Gastrocnemius medialis (tissue), 4 donors: ENCODE data around the gene MYLK2. TPM values are rescaled to one million over a fixed set of nuclear protein-coding genes. Genes with fewer than 3 reads are reported as not detected.

Source experiments
- ATAC-seq, 2 donors: fragments of 150-250 bp; one replicate each; pipeline ENCODE4 v1.9.1; 2016
- DNase-seq, 2 donors: peaks; one replicate each; pipeline ENCODE4 v3.0.0-alpha.2; 2019
- H3K27ac ChIP-seq, 4 donors: fragments of 200-600 bp; sonication (generic); 1 replicate in 1 of 4; 2 replicates in 3 of 4; pipeline ENCODE4 v1.5.1; 2016 to 2018; ENCODE audit warnings: mild to moderate bottlenecking in 2 of 4, moderate library complexity in 1 of 4
- H3K27me3 ChIP-seq, 3 donors: fragments of 200-600 bp; sonication (generic) in 2 of 3; 1 replicate in 1 of 3; 2 replicates in 2 of 3; pipeline versions ENCODE4 v1.5.1 to v1.6.0; 2016 to 2019; ENCODE audit warnings: mild to moderate bottlenecking in 1 of 3, moderate library complexity in 1 of 3
- H3K36me3 ChIP-seq, 2 donors: fragments of 200-600 bp; sonication (generic) in 1 of 2; one replicate each; pipeline ENCODE4 v1.5.1; 2017 to 2018
- H3K4me1 ChIP-seq, 2 donors: fragments of 200-600 bp; sonication (generic) in 1 of 2; one replicate each; pipeline ENCODE4 v1.5.1; 2016 to 2017; ENCODE audit warnings: mild to moderate bottlenecking in 2 of 2
- H3K4me3 ChIP-seq, 4 donors: fragments of 200-600 bp; sonication (generic) in 3 of 4; 1 replicate in 1 of 4; 2 replicates in 3 of 4; pipeline ENCODE4 v1.5.1; 2016 to 2019; ENCODE audit warnings: mild to moderate bottlenecking in 2 of 4
- H3K9me3 ChIP-seq, 3 donors: fragments of 200-600 bp; sonication (generic) in 2 of 3; 1 replicate in 1 of 3; 2 replicates in 2 of 3; pipeline ENCODE4 v1.5.1; 2016 to 2019
- POLR2A ChIP-seq, 2 donors: fragments of 450-650 bp; IDR thresholded peaks; one replicate each; pipeline ENCODE4 v1.6.1; 2017; ENCODE audit warnings: antibody characterized with exemption in 2 of 2, mild to moderate bottlenecking in 2 of 2, moderate library complexity in 2 of 2
- in situ Hi-C, 4 donors: fragments of 200-750 bp; cut with MboI; loops; one replicate each; pipeline versions ENCODE4 v1.15.0 to v1.8.0; 2017; ENCODE audit warnings: low sequenced_read_pairs in 4 of 4
- intact Hi-C: fragments of 100-400 bp; cut with DNase I; formaldehyde crosslinking; loops from one replicate; pipeline ENCODE4 v1.15.1; 2023; ENCODE audit warnings: low total_unique reads
- total RNA-seq, 4 donors: library from RNA; depleted of rRNA; stranded (reverse); fragments of >200 nt; gene quantifications; one replicate each; pipeline versions ENCODE4 v1.1.0 to v1.2.3, GENCODE V29; 2016
- TF ChIP-seq, protein P1 (sequence below), 5 experiments: fragments of 450-650 bp in 3 of 5; fragments of 200-600 bp in 2 of 5; sonication (generic) in 2 of 5; IDR thresholded peaks in 4 of 5; conservative IDR thresholded peaks in 1 of 5; 1 replicate in 4 of 5; 2 replicates in 1 of 5; pipeline ENCODE4 v1.5.1; 2016 to 2019; ENCODE audit warnings: antibody characterized with exemption in 5 of 5, mild to moderate bottlenecking in 3 of 5, moderate library complexity in 3 of 5

MYLK2 gene
- total RNA-seq, 4 donors from 2014 or later: 17.2 to 255 (median 88.4) TPM

DNA sequence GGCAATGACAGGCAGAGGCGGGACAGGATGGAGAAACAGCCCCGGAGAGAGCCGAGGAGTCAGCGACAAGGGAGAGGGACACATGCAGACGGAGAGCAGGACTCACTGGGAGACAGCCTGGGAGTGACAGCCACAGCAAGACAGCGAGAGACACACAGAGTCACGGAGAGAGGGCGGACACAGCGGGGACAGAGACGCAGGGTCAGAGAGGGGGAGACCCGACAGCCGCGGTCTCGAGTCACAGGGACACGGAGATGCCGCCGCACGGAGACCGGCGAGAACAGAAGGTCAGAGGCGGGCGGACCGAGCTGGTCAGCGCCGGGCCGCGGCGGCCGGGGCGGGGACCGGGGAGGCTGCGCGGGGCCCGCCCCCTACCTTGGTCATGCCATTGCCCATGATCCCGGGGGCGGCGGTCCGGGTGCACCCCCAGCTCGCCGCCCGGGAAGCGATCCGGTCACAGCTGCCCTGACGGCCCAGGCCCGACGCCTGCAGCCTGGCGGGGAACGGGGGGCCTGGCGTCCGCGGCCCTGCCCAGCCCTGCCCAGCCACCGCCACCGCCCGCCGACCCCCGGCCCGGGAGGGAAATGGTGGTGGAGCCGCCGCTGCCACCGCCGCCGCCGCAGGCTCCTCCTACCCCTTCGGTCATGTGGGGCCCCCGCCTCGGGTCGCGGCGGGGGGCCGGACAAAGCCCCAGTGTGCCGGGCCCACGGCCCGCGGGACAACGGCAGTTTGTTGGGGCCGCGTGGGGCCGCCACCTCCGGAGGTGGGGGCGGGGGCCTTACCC lies 51.0 kb downstream of the MYLK2 start, which contains the start of the genes DUSP15 and TTLL9:
TSS of gene DUSP15 (minus strand) at position 586 of the 784 bp plus-strand sequence. CDS start at position 396, 190 bp downstream.
TSS of gene TTLL9 (plus strand) at position 693 of the 784 bp plus-strand sequence. CDS start 493 bp downstream, outside the sequence.
- ATAC-seq (peak; percentile 62 to 70), DNase-seq (no peak)
- H3K36me3 ChIP-seq: no peaks in the 10 kb centered on the region
- no peak within 1 kb of the TSS for H3K27ac ChIP-seq
- in situ Hi-C loops: no loop called here
- no peaks in the 10 kb centered on the region for H3K9me3 ChIP-seq
- TF ChIP-seq, protein P1, sequence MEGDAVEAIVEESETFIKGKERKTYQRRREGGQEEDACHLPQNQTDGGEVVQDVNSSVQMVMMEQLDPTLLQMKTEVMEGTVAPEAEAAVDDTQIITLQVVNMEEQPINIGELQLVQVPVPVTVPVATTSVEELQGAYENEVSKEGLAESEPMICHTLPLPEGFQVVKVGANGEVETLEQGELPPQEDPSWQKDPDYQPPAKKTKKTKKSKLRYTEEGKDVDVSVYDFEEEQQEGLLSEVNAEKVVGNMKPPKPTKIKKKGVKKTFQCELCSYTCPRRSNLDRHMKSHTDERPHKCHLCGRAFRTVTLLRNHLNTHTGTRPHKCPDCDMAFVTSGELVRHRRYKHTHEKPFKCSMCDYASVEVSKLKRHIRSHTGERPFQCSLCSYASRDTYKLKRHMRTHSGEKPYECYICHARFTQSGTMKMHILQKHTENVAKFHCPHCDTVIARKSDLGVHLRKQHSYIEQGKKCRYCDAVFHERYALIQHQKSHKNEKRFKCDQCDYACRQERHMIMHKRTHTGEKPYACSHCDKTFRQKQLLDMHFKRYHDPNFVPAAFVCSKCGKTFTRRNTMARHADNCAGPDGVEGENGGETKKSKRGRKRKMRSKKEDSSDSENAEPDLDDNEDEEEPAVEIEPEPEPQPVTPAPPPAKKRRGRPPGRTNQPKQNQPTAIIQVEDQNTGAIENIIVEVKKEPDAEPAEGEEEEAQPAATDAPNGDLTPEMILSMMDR (IDR thresholded peaks at IDR 0.05 in 4 of 5, conservative IDR thresholded peaks at IDR 0.05 in 1 of 5): no peak
- TF ChIP-seq POLR2A (IDR thresholded peaks at IDR 0.05): no peak
- intact Hi-C loops: no loop called here
- H3K4me1 ChIP-seq: peaks cover 5 to 7% of the 10 kb centered on the region in 2 donors
- peak within 1 kb of the TSS; percentile 49 to 69 (median 58) for H3K4me3 ChIP-seq
- peaks cover 22 to 29% (median 23%) of the 10 kb centered on the region in 3 donors for H3K27me3 ChIP-seq

DNA sequence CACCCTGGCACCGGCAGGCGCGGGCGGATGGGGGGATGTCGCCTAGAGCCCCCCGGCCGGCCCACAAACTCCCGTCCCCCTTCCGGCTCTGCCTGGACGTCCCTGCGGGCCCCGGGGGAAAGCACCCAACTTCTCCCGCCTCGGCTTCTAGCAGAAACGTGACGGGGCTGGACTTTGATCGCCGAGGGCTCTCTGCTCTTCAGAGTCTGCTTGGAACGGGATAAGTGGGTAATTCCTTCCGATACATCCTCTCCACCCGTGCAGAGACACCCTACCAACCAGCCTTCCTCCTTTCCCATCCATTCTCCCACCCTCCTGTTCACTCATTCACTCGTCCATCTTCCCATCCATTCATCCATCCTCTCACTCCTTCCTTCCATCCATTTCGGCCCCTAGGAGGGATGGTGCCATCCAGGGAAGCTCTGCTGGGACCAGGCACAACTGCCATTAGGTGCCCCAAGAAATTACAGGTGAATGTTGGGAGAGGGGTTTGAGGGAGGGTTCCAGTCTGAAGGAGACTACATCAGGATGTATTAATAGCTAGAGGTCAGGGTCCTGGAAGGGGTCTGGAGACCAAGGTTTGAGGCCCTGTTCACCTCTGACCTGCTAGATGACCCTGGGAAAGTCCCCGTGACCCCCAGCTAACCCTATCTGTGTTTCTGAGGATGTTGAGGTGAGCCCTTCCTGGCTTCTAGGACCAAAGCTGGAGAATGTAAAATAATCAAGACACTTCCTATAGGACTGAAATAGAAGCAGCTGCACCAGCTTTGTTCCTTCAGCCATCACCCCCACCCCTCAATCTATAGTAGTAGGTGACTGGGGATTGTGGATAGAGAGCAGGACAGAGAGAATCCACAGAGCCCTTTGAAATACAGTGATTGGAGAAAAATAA lies 51.8 kb downstream of the MYLK2 start:
- Histone ChIP-seq H3K27ac (no peak overlapping the region), H3K9me3 (no peaks in the 10 kb centered on the region), H3K4me1 (peaks cover 5 to 7% of the 10 kb centered on the region in 2 donors), H3K36me3 (no peaks in the 10 kb centered on the region), H3K27me3 (peaks cover 22 to 29% (median 23%) of the 10 kb centered on the region in 3 donors), H3K4me3 (peak overlapping the region; percentile 49 to 69 (median 58))
- no peak for DNase-seq
- TF ChIP-seq POLR2A (IDR thresholded peaks at IDR 0.05): no peak
- TF ChIP-seq, protein P1 (IDR thresholded peaks at IDR 0.05 in 4 of 5, conservative IDR thresholded peaks at IDR 0.05 in 1 of 5): no peak
- ATAC-seq: peak in 1 of 2 donors; percentile 30
- intact Hi-C loops (no loop called here), in situ Hi-C loops (no loop called here)

DNA sequence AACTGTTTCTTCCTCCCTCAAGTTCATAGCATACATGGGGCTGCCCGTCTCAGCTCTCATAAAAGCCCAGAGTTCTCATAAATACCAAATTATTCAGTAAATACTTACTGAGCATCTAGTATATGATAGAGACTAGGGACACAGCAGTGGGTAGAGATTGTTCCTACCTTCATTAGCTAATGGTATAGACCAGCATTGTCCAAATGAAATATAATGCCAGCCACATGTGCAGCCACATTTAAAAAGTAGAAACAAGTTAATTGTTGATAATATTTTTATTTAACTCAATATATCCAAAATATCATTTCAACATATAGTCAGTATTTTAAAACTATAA lies 52.4 kb downstream of the MYLK2 start:
- Histone ChIP-seq H3K36me3 (no peaks in the 10 kb centered on the region), H3K9me3 (no peaks in the 10 kb centered on the region), H3K4me1 (peaks cover 5 to 7% of the 10 kb centered on the region in 2 donors), H3K4me3 (no peak overlapping the region), H3K27me3 (peaks cover 22 to 29% (median 23%) of the 10 kb centered on the region in 3 donors), H3K27ac (no peak overlapping the region)
- intact Hi-C loops (no loop called here), in situ Hi-C loops (no loop called here)
- DNase-seq: no peak
- ATAC-seq: no peak
- TF ChIP-seq POLR2A (IDR thresholded peaks at IDR 0.05): no peak
- TF ChIP-seq, protein P1 (IDR thresholded peaks at IDR 0.05 in 4 of 5, conservative IDR thresholded peaks at IDR 0.05 in 1 of 5): no peak

DNA sequence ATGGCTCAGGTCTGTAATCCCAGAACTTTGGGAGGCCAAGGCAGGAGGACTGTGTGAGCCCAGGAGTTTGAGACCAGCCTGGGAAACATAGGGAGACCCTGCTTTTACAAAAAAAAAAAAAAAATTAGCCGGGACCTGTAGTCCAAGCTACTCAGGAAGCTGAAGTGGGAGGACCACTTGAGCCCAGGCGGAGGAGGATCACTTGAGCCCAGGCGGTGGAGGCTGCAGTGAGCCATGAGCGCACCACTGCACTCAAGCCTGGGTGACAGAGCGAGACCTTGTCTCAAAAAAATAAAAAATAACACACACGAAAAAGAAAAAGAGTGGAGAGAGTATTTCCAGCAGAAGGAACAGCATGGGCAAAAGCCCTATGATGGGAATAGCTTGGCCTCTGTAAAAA lies 53.2 kb downstream of the MYLK2 start:
- no peak overlapping the region for H3K4me3 ChIP-seq
- no peak for TF ChIP-seq POLR2A (IDR thresholded peaks at IDR 0.05)
- TF ChIP-seq, protein P1 (IDR thresholded peaks at IDR 0.05 in 4 of 5, conservative IDR thresholded peaks at IDR 0.05 in 1 of 5): no peak
- no peaks in the 10 kb centered on the region for H3K36me3 ChIP-seq
- peaks cover 22 to 29% (median 26%) of the 10 kb centered on the region in 3 donors for H3K27me3 ChIP-seq
- intact Hi-C loops: no loop called here
- no peak overlapping the region for H3K27ac ChIP-seq
- H3K9me3 ChIP-seq: no peaks in the 10 kb centered on the region
- peaks cover 5 to 7% of the 10 kb centered on the region in 2 donors for H3K4me1 ChIP-seq
- ATAC-seq (no peak), DNase-seq (no peak)
- in situ Hi-C loops: no loop called here
